ENCODE results near the gene TRAPPC2. TPM values are rescaled to one million over a fixed set of nuclear protein-coding genes. Genes with fewer than 3 reads are reported as not detected.

The TRAPPC2 gene
- total RNA-seq, 1 experiment from 2014 or later, result 11.9 TPM

GRCh38 chrX:13690836-13691235 lies 43.6 kb downstream of the TRAPPC2 start:
- RAD21 ChIA-PET (ENCODE audit: low non-redundant PET in 1 of 2, low total read pairs in 2 of 2, uncharacterized antibody in 2 of 2, unreplicated experiment in 2 of 2), result no interaction called here

More at GRCh38 chrX:13690836-13691235, 43.6 kb downstream of the TRAPPC2 start:
- H3K79me2 ChIP-seq (ENCODE audit: insufficient read depth, low read length), result peaks cover 65% of the 10 kb centered on the region
- H3K36me3 ChIP-seq (ENCODE audit: control insufficient read depth in 1 of 2, insufficient read depth in 2 of 2, low read length in 2 of 2), result no peaks in the 10 kb centered on the region
- intact Hi-C loops (cut with micrococcal nuclease), result loop anchor here (2.0 to 5.0 kb wide), 2 partner anchors 32 to 41 kb away; partner anchors contain the start of genes OFD1 and TRAPPC2
- H3K9ac ChIP-seq (ENCODE audit: low read length), result peak overlapping the region; percentile 83
- no peak overlapping the region for H2AFZ ChIP-seq (ENCODE audit: low read depth, low read length, poor library complexity, severe bottlenecking)
- BruUV-seq (replicated peaks), result no TSS peak
- CTCF ChIA-PET, result interaction anchor here (0.5 to 1.7 kb wide), 2 partner anchors 26 to 32 kb away, joined by 4 to 7 read pairs; no protein-coding TSS in a partner anchor
- H3K27ac ChIP-seq (ENCODE audit: low read depth, low read length), result peak overlapping the region; percentile 80; the same call in 1 of the 2 replicates
- H3K9me3 ChIP-seq (ENCODE audit: control insufficient read depth in 1 of 2, insufficient read depth in 1 of 2, low read depth in 1 of 2, low read length in 2 of 2), result no peaks in the 10 kb centered on the region
- POLR2A ChIA-PET, result interaction anchor here (1.0 kb wide), 1 partner anchor 44 kb away, joined by 3 read pairs; the partner anchor contains the start of genes OFD1 and TRAPPC2
- no peaks in the 10 kb centered on the region for H3K27me3 ChIP-seq (ENCODE audit: insufficient read depth, low read length)
- no peak for ATAC-seq
- H3K4me3 ChIP-seq (replicated peaks in 1 of 2; ENCODE audit: low read depth in 1 of 2, low read length in 2 of 2), result peak overlapping the region in 1 of 2 experiments; percentile 80; a peak in 1 of 4 replicates
- H3K4me2 ChIP-seq (ENCODE audit: low read length), result peak overlapping the region; percentile 87
- TF ChIP-seq FOSL1 (IDR thresholded peaks at IDR 0.05; ENCODE audit: low read depth) (no peak), RAD21 (IDR thresholded peaks at IDR 0.05; ENCODE audit: low read depth) (peak; percentile 44; the same call in 1 of the 2 replicates), ZFX (IDR thresholded peaks at IDR 0.05) (no peak), CTCF (IDR thresholded peaks at IDR 0.05 in 2 of 3, conservative IDR thresholded peaks at IDR 0.05 in 1 of 3; ENCODE audit: borderline replicate concordance in 1 of 3, insufficient read depth in 1 of 3, low read depth in 2 of 3, low read length in 2 of 3) (peak; percentile 10 to 21 (median 13); a peak in 2 of 6 replicates), ATF3 (IDR thresholded peaks at IDR 0.05) (no peak)
- no peak for DNase-seq (ENCODE audit: low read depth, low spot score)
- peaks cover 40 to 56% of the 10 kb centered on the region in 2 experiments for H3K4me1 ChIP-seq (ENCODE audit: control insufficient read depth in 1 of 2, insufficient read depth in 2 of 2, low read length in 2 of 2)
- 0 out of 2 replicates have a peak, but pooled peaks cover 4% of the 10 kb centered on the region for H4K20me1 ChIP-seq (ENCODE audit: insufficient read depth)
- no peaks in the 10 kb centered on the region for H3K9me2 ChIP-seq (ENCODE audit: insufficient read depth)
